Esophagus (tissue), 2 donors: ENCODE data around the gene BMAL2. TPM values are rescaled to one million over a fixed set of nuclear protein-coding genes. Genes with fewer than 3 reads are reported as not detected.
A peak's percentile ranks its signal among the peaks of the same experiment; 100 is the strongest.

Experiments
- H3K27ac ChIP-seq, 2 donors: one replicate each; pipeline ENCODE4 v1.5.1; 2013; ENCODE audit warnings: low read depth in 2 of 2, mild to moderate bottlenecking in 2 of 2, inconsistent platforms in 1 of 2, low read length in 1 of 2, moderate library complexity in 1 of 2
- H3K27me3 ChIP-seq, 2 donors: one replicate each; pipeline ENCODE4 v1.6.1; 2013; ENCODE audit warnings: low read length in 2 of 2, control low read depth in 1 of 2, mild to moderate bottlenecking in 1 of 2; ENCODE audit not compliant: insufficient read depth in 2 of 2, control insufficient read depth in 1 of 2
- H3K36me3 ChIP-seq, 2 donors: one replicate each; pipeline ENCODE4 v1.6.1; 2013; ENCODE audit warnings: low read length in 1 of 2; ENCODE audit not compliant: control insufficient read depth in 2 of 2, insufficient read depth in 2 of 2
- H3K4me1 ChIP-seq, 2 donors: one replicate each; pipeline ENCODE4 v1.6.1; 2013; ENCODE audit warnings: low read length in 1 of 2; ENCODE audit not compliant: control insufficient read depth in 2 of 2, insufficient read depth in 2 of 2
- H3K4me3 ChIP-seq, 2 donors: one replicate each; pipeline ENCODE4 v1.5.1; 2013; ENCODE audit warnings: low read length in 2 of 2, mild to moderate bottlenecking in 2 of 2, low read depth in 1 of 2, moderate library complexity in 1 of 2
- H3K9me3 ChIP-seq, 2 donors: one replicate each; pipeline ENCODE4 v1.6.1; 2013; ENCODE audit warnings: mild to moderate bottlenecking in 2 of 2, low read depth in 1 of 2, low read length in 1 of 2, moderate library complexity in 1 of 2; ENCODE audit not compliant: control insufficient read depth in 2 of 2, insufficient read depth in 1 of 2
- WGBS, 2 donors: extraction: QIAGEN DNeasy Blood & Tissue Kit; methylation state at CpG; one replicate each; pipeline ENCODE4 v1.1.7; 2013; 5-methylcytosine and 5-hydroxymethylcytosine counted together
- polyA plus RNA-seq, 2 donors: library from polyadenylated mRNA; stranded (reverse); fragments of 200-250 nt; gene quantifications; one replicate each; pipeline ENCODE4 v1.2.3, GENCODE V29; 2013
- donor health status: healthy with polysubstance abuse.
- donor health status: Bipolar disorder and iron deficiency.

BMAL2 gene
- polyA plus RNA-seq, 2 donors = 27.7 to 35.4 TPM

GRCh38 chr12:27344246-27344645 is 11.6 kb downstream of the BMAL2 start:
- Histone ChIP-seq H3K27me3 (no peaks in the 10 kb centered on the region), H3K9me3 (no peaks in the 10 kb centered on the region), H3K4me3 (no peak overlapping the region), H3K36me3 (no peaks in the 10 kb centered on the region), H3K27ac (peak overlapping the region; percentile 90), H3K4me1 (peaks cover 0 to 2% of the 10 kb centered on the region in 2 donors)
- 55 to 87% methylated on average over 2 of the region's 2 CpGs for WGBS, 2 donors

- Histone ChIP-seq H3K9me3 (no peaks in the 10 kb centered on the region), H3K27ac (peak overlapping the region; percentile 73 to 90), H3K4me1 (peaks cover 0 to 2% of the 10 kb centered on the region in 2 donors), H3K4me3 (no peak overlapping the region), H3K36me3 (no peaks in the 10 kb centered on the region), H3K27me3 (no peaks in the 10 kb centered on the region)
- WGBS, 2 donors = 70 to 75% methylated on average over 3 of the region's 3 CpGs
Measured at GRCh38 chr12:27344760-27345159, 12.1 kb downstream of the BMAL2 start.

- Histone ChIP-seq H3K9me3 (no peaks in the 10 kb centered on the region), H3K27me3 (no peaks in the 10 kb centered on the region), H3K4me3 (no peak overlapping the region), H3K27ac (peak overlapping the region; percentile 59 to 90), H3K36me3 (no peaks in the 10 kb centered on the region), H3K4me1 (peaks cover 0 to 2% of the 10 kb centered on the region in 2 donors)
- 71 to 80% methylated on average over 4 of the region's 4 CpGs for WGBS, 2 donors
Measured at GRCh38 chr12:27345376-27345775, 12.7 kb downstream of the BMAL2 start.

DNA sequence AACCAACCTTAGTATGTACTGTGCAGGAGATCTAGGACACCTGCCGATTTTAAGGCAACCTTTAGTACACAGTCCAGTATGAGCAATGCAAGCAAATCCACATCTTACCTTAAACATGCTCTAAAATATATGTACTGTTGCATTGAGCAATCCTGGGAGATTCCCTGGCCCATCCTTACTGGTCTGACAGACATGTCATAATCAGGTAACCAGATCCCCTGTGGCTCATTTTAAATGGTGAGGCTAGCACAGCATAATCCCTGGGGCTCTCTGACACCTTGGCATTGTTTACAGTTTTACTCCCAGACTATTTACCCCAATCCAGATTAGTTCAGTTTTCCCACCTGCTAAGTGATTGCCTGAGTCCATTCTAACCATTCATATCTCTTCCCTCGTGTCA is 15.1 kb downstream of the BMAL2 start:
- WGBS, 2 donors = 41 to 65% methylated on average over 2 of the region's 2 CpGs
- Histone ChIP-seq H3K27me3 (no peaks in the 10 kb centered on the region), H3K27ac (no peak overlapping the region), H3K4me3 (no peak overlapping the region), H3K9me3 (no peaks in the 10 kb centered on the region), H3K36me3 (no peaks in the 10 kb centered on the region), H3K4me1 (peaks cover 0 to 2% of the 10 kb centered on the region in 2 donors)

DNA sequence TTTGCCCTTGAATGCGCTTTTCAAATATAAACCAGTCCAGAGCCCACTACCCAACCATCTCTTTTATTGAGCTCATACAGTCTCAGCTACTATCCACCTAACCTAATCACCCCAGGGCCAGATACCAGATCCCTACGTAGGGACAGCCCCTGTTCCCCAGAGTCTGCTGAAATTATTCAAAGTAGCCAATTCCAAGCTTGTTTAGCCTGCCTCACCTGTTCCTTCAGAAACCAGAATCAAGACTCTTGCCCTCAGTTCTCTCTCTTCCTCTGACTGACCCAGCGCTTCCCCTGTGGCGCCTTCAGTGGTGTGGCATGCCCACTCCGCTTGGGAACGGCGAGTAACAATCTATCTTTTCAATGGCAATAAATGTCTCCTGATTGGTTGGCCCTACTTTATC is 18.8 kb downstream of the BMAL2 start:
- 96 to 98% methylated on average over 7 of the region's 7 CpGs for WGBS, 2 donors
- no peaks in the 10 kb centered on the region for H3K36me3 ChIP-seq
- no peaks in the 10 kb centered on the region for H3K9me3 ChIP-seq
- no peak overlapping the region for H3K4me3 ChIP-seq
- H3K27me3 ChIP-seq = no peaks in the 10 kb centered on the region
- H3K27ac ChIP-seq = no peak overlapping the region
- H3K4me1 ChIP-seq = no peaks in the 10 kb centered on the region

- Histone ChIP-seq H3K9me3 (no peaks in the 10 kb centered on the region), H3K4me3 (no peak overlapping the region), H3K27me3 (no peaks in the 10 kb centered on the region), H3K27ac (no peak overlapping the region), H3K36me3 (no peaks in the 10 kb centered on the region), H3K4me1 (no peaks in the 10 kb centered on the region)
- 90 to 93% methylated on average over 2 of the region's 2 CpGs for WGBS, 2 donors
Measured at GRCh38 chr12:27355486-27355885, 22.9 kb downstream of the BMAL2 start.

- no peaks in the 10 kb centered on the region for H3K27me3 ChIP-seq
- H3K4me1 ChIP-seq = no peaks in the 10 kb centered on the region
- H3K36me3 ChIP-seq = no peaks in the 10 kb centered on the region
- no peak overlapping the region for H3K27ac ChIP-seq
- H3K9me3 ChIP-seq = no peaks in the 10 kb centered on the region
- WGBS, 2 donors = 80 to 87% methylated on average over 1 of the region's 1 CpG
- H3K4me3 ChIP-seq = no peak overlapping the region
Measured at GRCh38 chr12:27355979-27356378, 23.3 kb downstream of the BMAL2 start.

- peaks cover 0 to 2% of the 10 kb centered on the region in 2 donors for H3K9me3 ChIP-seq
- H3K27ac ChIP-seq = no peak overlapping the region
Measured at GRCh38 chr12:27359578-27360340, 27.1 kb downstream of the BMAL2 start.

DNA sequence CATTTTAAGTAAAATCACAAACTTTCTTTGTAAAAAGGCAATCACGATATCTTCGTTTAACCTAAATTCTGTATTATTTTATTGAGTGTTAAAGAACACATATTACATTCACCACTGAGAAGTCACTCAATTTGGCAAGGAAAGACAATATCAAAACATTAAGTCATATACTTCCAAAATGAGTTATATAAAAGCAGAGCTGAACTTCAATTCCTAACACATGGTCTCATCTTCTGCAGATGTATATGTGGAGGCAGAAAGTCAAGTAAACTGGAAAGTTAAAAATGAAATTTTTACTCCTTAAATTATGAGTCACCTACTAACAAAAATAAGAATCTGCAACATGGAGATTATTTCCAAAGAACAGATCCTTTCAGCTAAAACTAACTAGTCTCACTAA is 28.7 kb downstream of the BMAL2 start:
- Histone ChIP-seq H3K9me3 (peaks cover 0 to 2% of the 10 kb centered on the region in 2 donors), H3K36me3 (no peaks in the 10 kb centered on the region), H3K4me1 (no peaks in the 10 kb centered on the region), H3K4me3 (no peak overlapping the region), H3K27ac (no peak overlapping the region), H3K27me3 (no peaks in the 10 kb centered on the region)
- 93 to 94% methylated on average over 2 of the region's 2 CpGs for WGBS, 2 donors

More at GRCh38 chr12:27359578-27360340, 27.1 kb downstream of the BMAL2 start:
- no peaks in the 10 kb centered on the region for H3K4me1 ChIP-seq
- H3K36me3 ChIP-seq = no peaks in the 10 kb centered on the region
- H3K4me3 ChIP-seq = no peak overlapping the region
- H3K27me3 ChIP-seq = no peaks in the 10 kb centered on the region
- 71 to 92% methylated on average over 3 of the region's 3 CpGs for WGBS, 2 donors

- H3K27ac ChIP-seq = no peak overlapping the region
- peaks cover 0 to 2% of the 10 kb centered on the region in 2 donors for H3K9me3 ChIP-seq
- 91 to 96% methylated on average over 3 of the region's 3 CpGs for WGBS, 2 donors
- no peaks in the 10 kb centered on the region for H3K36me3 ChIP-seq
- no peak overlapping the region for H3K4me3 ChIP-seq
- H3K4me1 ChIP-seq = no peaks in the 10 kb centered on the region
- H3K27me3 ChIP-seq = no peaks in the 10 kb centered on the region
Measured at GRCh38 chr12:27366621-27367020, 34.0 kb downstream of the BMAL2 start.
